T-helper 22 cell (primary cell): ENCODE data around the gene SRP68.
A peak's percentile ranks its signal among the peaks of the same experiment; 100 is the strongest.
"Not testable (repeated sequence)": the region's sequence is repeated elsewhere in the genome, so short reads cannot be mapped to it uniquely, and the experiment has no call there.

Experiments used
- DNase-seq: peaks from one replicate; pipeline ENCODE4 v3.0.0-alpha.2; 2020; ENCODE audit warnings: low read depth

The SRP68 gene

DNA sequence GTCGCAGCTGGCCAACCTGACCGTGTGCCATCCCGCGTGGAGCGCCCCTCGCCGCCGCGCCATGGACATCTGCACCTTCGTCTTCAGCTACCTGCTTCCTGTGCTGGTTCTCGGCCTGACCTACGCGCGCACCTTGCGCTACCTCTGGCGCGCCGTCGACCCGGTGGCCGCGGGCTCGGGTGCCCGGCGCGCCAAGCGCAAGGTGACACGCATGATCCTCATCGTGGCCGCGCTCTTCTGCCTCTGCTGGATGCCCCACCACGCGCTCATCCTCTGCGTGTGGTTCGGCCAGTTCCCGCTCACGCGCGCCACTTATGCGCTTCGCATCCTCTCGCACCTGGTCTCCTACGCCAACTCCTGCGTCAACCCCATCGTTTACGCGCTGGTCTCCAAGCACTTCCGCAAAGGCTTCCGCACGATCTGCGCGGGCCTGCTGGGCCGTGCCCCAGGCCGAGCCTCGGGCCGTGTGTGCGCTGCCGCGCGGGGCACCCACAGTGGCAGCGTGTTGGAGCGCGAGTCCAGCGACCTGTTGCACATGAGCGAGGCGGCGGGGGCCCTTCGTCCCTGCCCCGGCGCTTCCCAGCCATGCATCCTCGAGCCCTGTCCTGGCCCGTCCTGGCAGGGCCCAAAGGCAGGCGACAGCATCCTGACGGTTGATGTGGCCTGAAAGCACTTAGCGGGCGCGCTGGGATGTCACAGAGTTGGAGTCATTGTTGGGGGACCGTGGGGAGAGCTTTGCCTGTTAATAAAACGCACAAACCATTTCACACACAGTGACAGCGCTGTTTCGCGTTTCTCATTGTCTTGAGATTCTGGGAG is 4.7 kb upstream of the SRP68 start:
- peak; percentile 14 for DNase-seq

- DNase-seq, result no peak
These were observed 3.9 kb upstream of the SRP68 start for GRCh38 chr17:76076146-76076764.

- no peak for DNase-seq
These were observed 3.2 kb upstream of the SRP68 start for GRCh38 chr17:76075364-76076145.

DNA sequence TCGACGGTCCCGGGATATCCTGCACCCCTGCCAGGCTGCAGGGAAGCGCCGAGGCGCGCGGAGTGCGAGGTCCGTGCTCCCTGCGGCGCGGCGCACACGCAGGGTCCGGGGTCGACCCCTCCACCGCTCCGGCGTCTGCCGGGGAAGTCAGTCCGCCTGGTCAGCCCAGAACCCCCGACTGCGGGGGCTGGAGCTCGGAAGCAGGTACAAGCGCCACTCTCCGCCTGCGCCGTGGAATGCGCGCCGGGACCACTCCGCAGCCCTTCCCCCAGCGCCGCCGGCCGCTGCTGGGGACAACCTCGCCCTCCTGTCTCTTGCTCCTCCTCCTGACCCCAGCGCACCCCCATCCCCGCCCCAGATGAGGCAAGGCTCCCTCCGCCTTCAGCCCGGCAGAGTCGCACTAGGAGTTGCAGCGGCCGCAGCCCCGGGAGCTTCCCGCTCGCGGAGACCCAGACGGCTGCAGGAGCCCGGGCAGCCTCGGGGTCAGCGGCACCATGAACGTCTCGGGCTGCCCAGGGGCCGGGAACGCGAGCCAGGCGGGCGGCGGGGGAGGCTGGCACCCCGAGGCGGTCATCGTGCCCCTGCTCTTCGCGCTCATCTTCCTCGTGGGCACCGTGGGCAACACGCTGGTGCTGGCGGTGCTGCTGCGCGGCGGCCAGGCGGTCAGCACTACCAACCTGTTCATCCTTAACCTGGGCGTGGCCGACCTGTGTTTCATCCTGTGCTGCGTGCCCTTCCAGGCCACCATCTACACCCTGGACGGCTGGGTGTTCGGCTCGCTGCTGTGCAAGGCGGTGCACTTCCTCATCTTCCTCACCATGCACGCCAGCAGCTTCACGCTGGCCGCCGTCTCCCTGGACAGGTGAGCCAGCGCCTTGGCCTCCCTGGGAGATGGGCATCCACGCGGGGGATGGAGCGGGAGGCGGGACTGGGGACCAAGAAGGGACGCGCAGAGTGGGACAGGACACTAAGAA is 2.4 kb upstream of the SRP68 start, which contains the start of gene GALR2:
TSS of gene GALR2 (plus strand) at position 392 of the 974 bp plus-strand sequence. CDS start at position 495, 103 bp downstream.
- DNase-seq, result no peak

- no peak for DNase-seq
These were observed 678 bp downstream of the SRP68 start for GRCh38 chr17:76071531-76072147.

DNA sequence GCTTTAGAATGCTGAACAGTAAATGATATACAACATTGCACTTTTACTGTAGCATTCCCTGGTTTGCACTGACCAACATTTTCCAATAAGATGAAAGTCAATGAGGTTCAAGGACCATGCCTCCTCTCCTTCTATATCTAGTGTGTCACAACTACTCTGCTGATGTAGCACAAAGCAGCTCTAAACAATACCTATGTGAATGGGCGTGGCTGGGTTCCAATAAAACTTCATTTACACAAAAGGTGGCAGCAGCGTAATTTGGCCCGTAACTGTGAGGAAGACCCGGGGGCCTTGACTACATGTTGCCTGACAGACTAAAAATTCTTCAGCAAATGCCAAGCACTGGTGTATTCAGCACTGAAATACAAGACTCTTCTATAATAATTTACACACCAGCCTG is 6.5 kb downstream of the SRP68 start:
- no peak for DNase-seq

DNA sequence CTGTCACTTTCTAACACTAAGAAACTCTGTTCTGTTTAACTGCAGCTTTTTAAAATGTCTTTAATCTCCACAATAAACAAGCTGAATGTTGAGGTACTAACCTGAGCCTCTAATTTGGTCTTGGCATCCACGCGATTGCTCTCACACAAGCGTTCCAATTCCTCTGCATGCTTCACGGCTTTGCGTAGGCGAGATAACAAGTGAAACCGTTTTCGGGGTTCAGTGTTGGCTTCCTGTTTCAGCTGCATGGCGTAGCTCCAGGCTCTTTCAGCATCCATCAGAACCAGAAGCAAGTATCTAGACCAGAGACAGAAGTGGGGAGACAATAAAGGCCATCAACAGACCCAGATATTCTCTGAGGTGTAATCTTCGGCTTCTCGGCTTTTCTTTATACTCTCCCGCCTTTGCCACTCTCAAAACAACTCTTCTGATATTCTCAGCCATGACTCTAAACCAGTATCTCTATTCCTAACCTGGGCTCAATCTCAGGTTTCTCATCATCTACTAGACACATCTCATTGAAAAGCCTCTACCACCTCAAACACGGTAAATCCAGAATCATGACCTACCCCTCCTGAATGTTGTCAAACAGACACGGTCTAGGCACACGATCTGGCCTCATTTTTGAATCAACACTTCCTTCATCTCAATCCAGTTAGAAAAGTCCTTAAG is 8.3 kb downstream of the SRP68 start:
- no peak for DNase-seq

- not testable (repeated sequence) for DNase-seq
These were observed 14.1 kb downstream of the SRP68 start for GRCh38 chr17:76058264-76058663.

DNA sequence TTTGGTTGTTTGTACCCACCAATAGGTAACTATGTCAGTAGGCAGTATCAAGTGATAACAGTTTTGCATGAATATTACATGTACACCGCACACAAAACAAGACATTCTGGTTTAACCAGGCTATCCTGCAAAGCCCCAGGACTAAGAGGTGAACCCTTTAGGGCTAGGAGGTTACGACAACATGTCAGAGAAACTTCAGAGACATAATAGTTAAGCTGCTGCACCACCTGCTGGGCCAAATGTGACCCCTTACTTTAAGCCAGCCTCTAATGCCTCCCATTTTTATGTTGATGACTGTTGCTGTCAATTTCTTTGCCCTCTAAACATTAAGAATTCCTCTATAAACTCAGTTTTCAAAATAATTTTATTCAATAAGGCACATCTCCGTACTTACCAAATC is 15.4 kb downstream of the SRP68 start:
- DNase-seq, result no peak

GRCh38 chr17:76054112-76054476 is 18.2 kb downstream of the SRP68 start:
- no peak for DNase-seq

DNA sequence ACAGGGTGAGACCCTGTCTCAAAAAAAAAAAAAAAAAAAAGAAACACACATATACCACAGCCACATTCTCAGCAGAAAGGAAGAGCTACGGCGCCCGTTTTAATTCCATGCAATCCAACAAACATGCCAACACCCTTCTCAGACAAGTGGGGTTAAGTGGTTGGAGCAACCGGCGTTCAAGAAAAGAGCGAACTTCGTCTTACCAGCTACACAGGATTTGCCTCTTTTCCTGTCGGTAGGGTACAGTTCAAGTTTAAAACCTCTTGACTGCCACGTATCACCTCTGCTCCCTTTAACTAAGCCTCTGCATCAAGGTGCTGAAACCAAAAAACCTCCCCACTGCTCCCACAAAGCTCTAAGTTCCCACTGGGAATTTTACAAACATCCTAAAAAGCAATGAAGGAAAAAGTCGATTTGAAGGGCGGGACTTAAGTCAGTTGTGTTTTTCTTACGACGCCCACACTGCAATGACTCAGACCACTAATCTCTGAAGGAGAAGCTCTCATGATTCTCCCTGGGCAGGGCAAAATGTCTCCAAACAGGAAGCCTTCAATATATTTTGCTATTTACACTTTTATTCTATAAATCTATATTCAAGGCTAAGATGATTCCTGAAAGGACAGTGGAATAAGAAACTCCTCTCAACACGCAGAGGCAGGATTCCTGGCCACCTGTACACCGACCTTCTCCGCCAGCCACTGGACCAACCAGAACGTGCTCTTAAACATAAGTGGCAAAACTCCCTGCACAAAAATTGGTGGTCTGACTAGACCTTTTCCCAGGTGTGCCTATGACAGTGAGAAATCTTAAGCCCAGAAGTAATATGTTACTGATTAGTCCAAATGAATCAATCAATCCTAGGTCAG is 18.8 kb downstream of the SRP68 start:
- DNase-seq, result no peak

- no peak for DNase-seq
These were observed 20.8 kb downstream of the SRP68 start for GRCh38 chr17:76051561-76051960.

- no peak for DNase-seq
These were observed 21.5 kb downstream of the SRP68 start for GRCh38 chr17:76050538-76051467.

DNA sequence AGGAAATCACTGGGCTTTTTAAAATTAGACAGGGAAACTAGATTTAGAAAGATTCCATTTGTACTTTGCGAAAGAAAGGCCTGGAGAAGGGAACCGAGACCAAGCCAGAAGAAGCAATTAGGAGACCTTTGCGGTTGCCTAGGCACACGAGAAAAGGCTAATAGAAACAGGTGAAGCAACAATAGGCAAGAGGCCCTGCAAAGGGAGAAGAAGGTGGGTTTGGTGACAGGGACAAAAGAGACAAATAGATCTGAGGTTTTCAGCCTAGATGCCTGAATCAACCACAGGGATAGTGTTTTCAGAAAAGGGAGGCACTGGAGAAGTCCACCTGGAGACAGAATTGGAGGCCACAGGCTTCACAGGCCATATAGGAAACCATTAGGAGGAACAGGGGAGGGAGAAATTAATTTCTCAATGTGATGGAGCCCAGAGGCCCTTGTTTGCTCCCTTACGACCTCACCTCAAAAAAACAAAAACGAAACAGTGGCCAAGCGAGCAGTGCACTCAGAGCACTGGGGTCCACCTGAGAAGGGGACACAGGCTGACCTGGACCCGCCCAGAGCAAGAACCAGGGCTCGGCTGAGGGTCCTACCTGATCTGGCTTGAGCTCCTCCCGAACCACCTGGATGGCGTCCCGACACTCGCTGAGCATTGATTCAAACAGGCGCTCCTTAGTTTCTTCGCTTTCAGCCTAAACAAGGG is 22.3 kb downstream of the SRP68 start:
- no peak for DNase-seq

- DNase-seq, result no peak
These were observed 23.1 kb downstream of the SRP68 start for GRCh38 chr17:76049239-76049638.

DNA sequence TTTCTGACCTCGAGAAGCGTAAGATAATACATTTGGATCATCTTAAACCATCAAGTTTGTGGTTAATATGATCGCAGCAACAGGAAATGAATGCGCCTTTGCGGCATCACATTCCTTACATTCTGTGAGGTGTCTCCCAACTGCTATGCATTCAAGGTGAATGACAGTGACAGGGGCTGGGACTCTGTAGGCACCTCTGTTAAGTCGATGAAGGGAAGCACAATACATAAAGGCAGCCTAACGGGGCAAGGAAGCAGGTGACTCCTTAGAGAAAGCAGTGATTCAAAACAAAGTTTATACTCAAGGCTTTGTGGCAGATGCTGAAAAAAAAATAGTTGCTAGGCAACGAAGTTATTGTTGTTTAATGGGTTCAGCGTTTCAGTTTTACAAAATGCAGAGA is 23.6 kb downstream of the SRP68 start:
- DNase-seq, result no peak

- DNase-seq, result no peak
These were observed 24.2 kb downstream of the SRP68 start for GRCh38 chr17:76048025-76048605.

- no peak for DNase-seq
These were observed 26.3 kb downstream of the SRP68 start for GRCh38 chr17:76046064-76046463.
